ENCODE data around the gene KDM6A.

DNA sequence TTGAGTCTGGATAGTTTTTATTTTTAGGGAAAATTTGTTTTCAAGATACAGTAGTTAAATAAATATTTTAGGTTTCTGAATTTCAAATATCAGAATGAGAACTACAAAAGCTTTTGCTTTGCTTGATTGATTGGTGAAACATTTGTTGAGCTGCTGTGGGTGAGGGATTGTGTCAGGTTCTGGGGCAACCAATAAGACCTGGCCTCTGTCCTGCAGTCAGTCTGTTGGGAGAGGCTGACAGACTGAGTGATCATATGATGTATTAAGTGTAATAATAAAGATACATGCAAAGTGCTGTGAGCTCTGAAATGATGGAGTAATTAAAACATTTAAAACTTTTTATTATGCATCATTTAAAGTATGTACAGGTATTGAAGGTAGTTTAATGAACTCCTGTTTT is 9.6 kb downstream of the KDM6A start:
- TF ChIP-seq, protein P1, sequence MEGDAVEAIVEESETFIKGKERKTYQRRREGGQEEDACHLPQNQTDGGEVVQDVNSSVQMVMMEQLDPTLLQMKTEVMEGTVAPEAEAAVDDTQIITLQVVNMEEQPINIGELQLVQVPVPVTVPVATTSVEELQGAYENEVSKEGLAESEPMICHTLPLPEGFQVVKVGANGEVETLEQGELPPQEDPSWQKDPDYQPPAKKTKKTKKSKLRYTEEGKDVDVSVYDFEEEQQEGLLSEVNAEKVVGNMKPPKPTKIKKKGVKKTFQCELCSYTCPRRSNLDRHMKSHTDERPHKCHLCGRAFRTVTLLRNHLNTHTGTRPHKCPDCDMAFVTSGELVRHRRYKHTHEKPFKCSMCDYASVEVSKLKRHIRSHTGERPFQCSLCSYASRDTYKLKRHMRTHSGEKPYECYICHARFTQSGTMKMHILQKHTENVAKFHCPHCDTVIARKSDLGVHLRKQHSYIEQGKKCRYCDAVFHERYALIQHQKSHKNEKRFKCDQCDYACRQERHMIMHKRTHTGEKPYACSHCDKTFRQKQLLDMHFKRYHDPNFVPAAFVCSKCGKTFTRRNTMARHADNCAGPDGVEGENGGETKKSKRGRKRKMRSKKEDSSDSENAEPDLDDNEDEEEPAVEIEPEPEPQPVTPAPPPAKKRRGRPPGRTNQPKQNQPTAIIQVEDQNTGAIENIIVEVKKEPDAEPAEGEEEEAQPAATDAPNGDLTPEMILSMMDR (optimal IDR thresholded peaks at IDR 0.05 in 1 of 3, IDR thresholded peaks at IDR 0.05 in 1 of 3, conservative IDR thresholded peaks at IDR 0.05 in 1 of 3; ENCODE audit: extremely low read depth in 1 of 3, insufficient read depth in 2 of 3, low read length in 3 of 3), result no peak
- no peak for TF ChIP-seq EZH2 (IDR thresholded peaks at IDR 0.05; ENCODE audit: low read length)
